ENCODE measurements around the gene LRRFIP1. TPM values are rescaled to one million over a fixed set of nuclear protein-coding genes. Genes with fewer than 3 reads are reported as not detected.
A peak's percentile ranks its signal among the peaks of the same experiment; 100 is the strongest.

The LRRFIP1 gene
- total and polyA plus RNA-seq, 2 of the 13 experiments (the other 11 are each of a cell fraction or from before 2014, with no cell fraction given) = 15.9 to 40.5 TPM

GRCh38 chr2:237680702-237681478 lies 53.5 kb downstream of the LRRFIP1 start (continued):
- no peak for TF ChIP-seq MYC (CRISPR knock-in tag; IDR thresholded peaks at IDR 0.05; ENCODE audit: borderline replicate concordance)
- 0 out of 2 replicates have a peak, but pooled peaks have one; percentile 63 for TF ChIP-seq ZNF503 (CRISPR knock-in tag; IDR thresholded peaks at IDR 0.05)
- TF ChIP-seq ZSCAN21 (CRISPR knock-in tag; IDR thresholded peaks at IDR 0.05; ENCODE audit: borderline replicate concordance) = no peak
- TF ChIP-seq ZSCAN29 (CRISPR knock-in tag; conservative IDR thresholded peaks at IDR 0.05) = 0 out of 2 replicates have a peak, but pooled peaks have one; percentile 63
- no peak for TF ChIP-seq ZFP1 (CRISPR knock-in tag; IDR thresholded peaks at IDR 0.05)
- TF ChIP-seq BCL6 (CRISPR knock-in tag; IDR thresholded peaks at IDR 0.05) = peak; percentile 69
- TF ChIP-seq ZBTB14 (CRISPR knock-in tag; IDR thresholded peaks at IDR 0.05) = no peak
- TF ChIP-seq ZKSCAN8 (CRISPR knock-in tag; IDR thresholded peaks at IDR 0.05; ENCODE audit: borderline replicate concordance) = peak; percentile 68; the same call in 1 of the 2 replicates
- no peak for TF ChIP-seq REL (CRISPR knock-in tag; conservative IDR thresholded peaks at IDR 0.05)
- no peak for TF ChIP-seq ZNF776 (CRISPR knock-in tag; IDR thresholded peaks at IDR 0.05)
- peak; percentile 81; the same call in 1 of the 2 replicates for TF ChIP-seq IRF2 (CRISPR knock-in tag; IDR thresholded peaks at IDR 0.05)
- TF ChIP-seq ZNF556 (CRISPR knock-in tag; IDR thresholded peaks at IDR 0.05; ENCODE audit: borderline replicate concordance) = 0 out of 2 replicates have a peak, but pooled peaks have one; percentile 49
- TF ChIP-seq ZNF205 (CRISPR knock-in tag; IDR thresholded peaks at IDR 0.05) = no peak
- TF ChIP-seq CENPX (CRISPR knock-in tag; IDR thresholded peaks at IDR 0.05) = no peak
- TF ChIP-seq CSRNP1 (CRISPR knock-in tag; IDR thresholded peaks at IDR 0.05) = no peak
- no peak for TF ChIP-seq ZNF746 (CRISPR knock-in tag; IDR thresholded peaks at IDR 0.05)
- no peak for TF ChIP-seq TRIM24 (CRISPR knock-in tag; IDR thresholded peaks at IDR 0.05)
- TF ChIP-seq ZNF615 (CRISPR knock-in tag; IDR thresholded peaks at IDR 0.05; ENCODE audit: borderline replicate concordance) = no peak
- TF ChIP-seq E2F1 (CRISPR knock-in tag; IDR thresholded peaks at IDR 0.05) = no peak
- no peak for TF ChIP-seq ZFAT (CRISPR knock-in tag; conservative IDR thresholded peaks at IDR 0.05)
- no peak for TF ChIP-seq ZNF644 (CRISPR knock-in tag; IDR thresholded peaks at IDR 0.05; ENCODE audit: low read depth)
- TF ChIP-seq ZXDC (CRISPR knock-in tag; IDR thresholded peaks at IDR 0.05) = no peak

All from HepG2 (cell line).